SK-N-SH (cell line): ENCODE results near the gene BRIX1. TPM values are rescaled to one million over a fixed set of nuclear protein-coding genes. Genes with fewer than 3 reads are reported as not detected.

Experiments used
- CTCF ChIA-PET: fragments of 300-600, 350-600 bp; formaldehyde crosslinking; extraction: SDS; loops from one replicate; lab custom pipeline; 2021; lab: Yijun Ruan, JAX
- POLR2A ChIA-PET: fragments of 350-600 bp; sonication (Branson Sonifier 250); formaldehyde crosslinking; extraction: SDS; loops from one replicate; lab custom pipeline; 2020; ENCODE audit warnings: antibody characterized with exemption, inconsistent platforms; lab: Yijun Ruan, JAX
- DNase-seq: peaks from one replicate; pipeline ENCODE4 v3.0.0; 2012
- H2AFZ ChIP-seq: fragments of 200-600 bp; sonication (generic); 2 replicates; pipeline ENCODE4 v1.8.1; 2016; ENCODE audit warnings: antibody characterized with exemption, mild to moderate bottlenecking, low read depth
- H3F3A ChIP-seq: fragments of 200-600 bp; sonication (generic); replicated peaks from 2 replicates; pipeline ENCODE3; 2016; ENCODE audit warnings: antibody characterized with exemption, mild to moderate bottlenecking; ENCODE audit not compliant: insufficient read depth
- H3K27ac ChIP-seq, 2 experiments: fragments of 200-500 bp in 1 of 2; fragments of 200-600 bp in 1 of 2; sonication (Bioruptor generic) in 1 of 2; sonication (generic), shearing (Covaris generic) in 1 of 2; 2 replicates each; pipeline versions ENCODE4 v1.5.1 to v1.6.1; 2014 to 2016; ENCODE audit warnings: low read depth in 2 of 2, inconsistent platforms in 1 of 2, low read length in 1 of 2, mild to moderate bottlenecking in 1 of 2, mixed read lengths in 1 of 2
- H3K27me3 ChIP-seq: fragments of 200-600 bp; sonication (generic), shearing (Covaris generic); 2 replicates; pipeline ENCODE4 v1.6.1; 2016; ENCODE audit warnings: mixed run types; ENCODE audit not compliant: insufficient read depth
- H3K36me3 ChIP-seq, 2 experiments: fragments of 200-500 bp in 1 of 2; fragments of 200-600 bp in 1 of 2; sonication (Bioruptor generic) in 1 of 2; sonication (generic) in 1 of 2; replicated peaks in 1 of 2; 2 replicates each; pipeline versions ENCODE3 to v1.5.1; 2014 to 2016; ENCODE audit warnings: low read length in 1 of 2, mild to moderate bottlenecking in 1 of 2; ENCODE audit not compliant: insufficient read depth in 2 of 2, control insufficient read depth in 1 of 2
- H3K4me1 ChIP-seq, 2 experiments: fragments of 200-500 bp in 1 of 2; fragments of 200-600 bp in 1 of 2; sonication (Bioruptor generic) in 1 of 2; sonication (generic), shearing (Covaris generic) in 1 of 2; 2 replicates each; pipeline versions ENCODE4 v1.5.1 to v1.6.1; 2014 to 2016; ENCODE audit warnings: low read depth in 1 of 2, low read length in 1 of 2, mixed run types in 1 of 2; ENCODE audit not compliant: insufficient read depth in 2 of 2, control insufficient read depth in 1 of 2
- H3K4me2 ChIP-seq: fragments of 200-600 bp; sonication (generic), shearing (Covaris generic); 2 replicates; pipeline ENCODE4 v1.6.1; 2017; ENCODE audit warnings: mixed run types
- H3K4me3 ChIP-seq, 2 experiments: fragments of 200-500 bp in 1 of 2; fragments of 200-600 bp in 1 of 2; sonication (Bioruptor generic) in 1 of 2; sonication (generic), shearing (Covaris generic) in 1 of 2; 2 replicates each; pipeline versions ENCODE4 v1.5.1 to v1.8.1; 2014 to 2016; ENCODE audit warnings: low read depth in 2 of 2, inconsistent platforms in 1 of 2, low read length in 1 of 2, mild to moderate bottlenecking in 1 of 2, mixed read lengths in 1 of 2, moderate library complexity in 1 of 2
- H3K79me2 ChIP-seq: fragments of 200-600 bp; sonication (generic); 2 replicates; pipeline ENCODE4 v1.8.1; 2017; ENCODE audit warnings: mild to moderate bottlenecking; ENCODE audit not compliant: insufficient read depth
- H3K9ac ChIP-seq: fragments of 200-600 bp; sonication (generic); 2 replicates; pipeline ENCODE4 v1.6.1; 2017; ENCODE audit warnings: mixed run types
- H3K9me2 ChIP-seq: fragments of 200-600 bp; sonication (generic); 2 replicates; pipeline ENCODE4 v1.6.1; 2017; ENCODE audit warnings: mixed run types
- H3K9me3 ChIP-seq: fragments of 200-600 bp; sonication (generic); 2 replicates; pipeline ENCODE4 v1.6.1; 2017; ENCODE audit warnings: mixed run types, mild to moderate bottlenecking, moderate library complexity
- H4K20me1 ChIP-seq: fragments of 200-600 bp; sonication (generic); 2 replicates; pipeline ENCODE4 v1.6.1; 2017; ENCODE audit warnings: mild to moderate bottlenecking, mixed run types; ENCODE audit not compliant: insufficient read depth
- CHD2 ChIP-seq: fragments of 150-350 bp; IDR thresholded peaks from 2 replicates; pipeline ENCODE4 v1.6.1; 2018; ENCODE audit warnings: low read length; ENCODE audit not compliant: partially characterized antibody
- EP300 ChIP-seq, 2 experiments: IDR thresholded peaks; 2 replicates each; pipeline versions ENCODE4 v1.4.0 to v1.6.1; 2012; ENCODE audit warnings: borderline replicate concordance in 1 of 2, low read depth in 1 of 2, low read length in 1 of 2
- EZH2phosphoT487 ChIP-seq: fragments of 200-600 bp; sonication (generic); IDR thresholded peaks from 2 replicates; pipeline ENCODE4 v1.6.1; 2017; ENCODE audit warnings: low read depth, mixed run types, mild to moderate bottlenecking, antibody characterized with exemption, moderate library complexity, borderline replicate concordance
- MEF2A ChIP-seq: IDR thresholded peaks from 2 replicates; pipeline ENCODE4 v1.4.0; 2012; ENCODE audit warnings: low read depth, borderline replicate concordance
- NFIC ChIP-seq: IDR thresholded peaks from 2 replicates; pipeline ENCODE4 v1.4.0; 2012; ENCODE audit warnings: borderline replicate concordance
- RFX5 ChIP-seq: IDR thresholded peaks from 2 replicates; pipeline ENCODE4 v1.6.1; 2012; ENCODE audit warnings: mild to moderate bottlenecking, improper control_type of control experiment, low read length
- SMC3 ChIP-seq: IDR thresholded peaks from 2 replicates; pipeline ENCODE4 v1.6.1; 2012; ENCODE audit warnings: low read depth, low read length, improper control_type of control experiment
- WGBS: methylation state at CpG from one replicate; pipeline ENCODE4 v1.1.6; 2017; ENCODE audit warnings: low lambda C conversion rate; 5-methylcytosine and 5-hydroxymethylcytosine counted together
- polyA plus RNA-seq, 3 experiments: library from polyadenylated mRNA; depleted of rRNA; stranded (reverse); fragments of >200 nt; gene quantifications; 2 replicates each; pipeline ENCODE4 v1.2.3, GENCODE V29; 2012
- TF ChIP-seq, protein P1 (sequence below): IDR thresholded peaks from 2 replicates; pipeline ENCODE4 v1.4.0; 2012; ENCODE audit warnings: low read depth
- TF ChIP-seq, protein P2 (sequence below): IDR thresholded peaks from 2 replicates; pipeline ENCODE4 v1.4.0; 2012; ENCODE audit warnings: low read depth, borderline replicate concordance
- TF ChIP-seq, protein P3 (sequence below): fragments of 150-350 bp; IDR thresholded peaks from 2 replicates; pipeline ENCODE4 v1.6.1; 2016; ENCODE audit warnings: mild to moderate bottlenecking, low read depth, low read length

The BRIX1 gene
- polyA plus RNA-seq, 1 of the 3 experiments (the other 2 are of a cell fraction) = 18.4 TPM

DNA sequence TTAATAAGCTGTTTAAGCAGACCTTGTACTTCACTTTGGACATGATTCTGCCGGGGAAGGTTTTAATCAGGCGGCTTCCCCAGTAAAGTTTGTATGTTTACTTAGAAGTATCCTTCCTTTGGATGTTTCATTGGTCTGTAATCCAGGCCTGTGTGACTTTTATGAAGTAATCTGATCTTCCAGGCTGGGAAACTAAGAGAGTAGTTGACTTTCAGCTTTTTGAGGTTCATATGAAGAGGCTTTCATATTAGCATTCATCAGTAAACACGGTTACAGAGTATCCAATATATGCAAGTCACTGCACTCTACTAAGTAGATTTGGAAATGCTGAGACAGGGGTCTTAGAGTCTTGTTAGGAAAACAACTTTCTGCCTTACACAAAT, 14.9 kb downstream of the BRIX1 start:
- POLR2A ChIA-PET = interaction anchor here (2.4 kb wide), 1 partner anchor 15 kb away, joined by 32 read pairs; the partner anchor contains the start of genes BRIX1 and RAD1
- 11% methylated on average over 3 of the region's 3 CpGs for WGBS
- Histone ChIP-seq H3K9me2 (no peaks in the 10 kb centered on the region), H4K20me1 (no peaks in the 10 kb centered on the region), H3K79me2 (peaks cover 50% of the 10 kb centered on the region), H3K27me3 (no peaks in the 10 kb centered on the region), H3K27ac (peak overlapping the region; percentile 81 to 86), H3K4me1 (peaks cover 0 to 9% of the 10 kb centered on the region in 2 experiments; a peak in 3 of 4 replicates), H3F3A (peaks cover 23% of the 10 kb centered on the region), H3K4me3 (peak overlapping the region; percentile 93 to 94), H3K4me2 (peak overlapping the region; percentile 68), H2AFZ (peak overlapping the region; percentile 92), H3K36me3 (peaks cover 17 to 24% of the 10 kb centered on the region in 2 experiments), H3K9me3 (no peaks in the 10 kb centered on the region), H3K9ac (peak overlapping the region; percentile 72)
- DNase-seq = no peak
- TF ChIP-seq CHD2 = no peak
- CTCF ChIA-PET = interaction anchor here (0.6 to 1.0 kb wide), 5 partner anchors 8 to 32 kb away, joined by 3 to 6 read pairs (median 3); partner anchors contain the start of gene BRIX1

DNA sequence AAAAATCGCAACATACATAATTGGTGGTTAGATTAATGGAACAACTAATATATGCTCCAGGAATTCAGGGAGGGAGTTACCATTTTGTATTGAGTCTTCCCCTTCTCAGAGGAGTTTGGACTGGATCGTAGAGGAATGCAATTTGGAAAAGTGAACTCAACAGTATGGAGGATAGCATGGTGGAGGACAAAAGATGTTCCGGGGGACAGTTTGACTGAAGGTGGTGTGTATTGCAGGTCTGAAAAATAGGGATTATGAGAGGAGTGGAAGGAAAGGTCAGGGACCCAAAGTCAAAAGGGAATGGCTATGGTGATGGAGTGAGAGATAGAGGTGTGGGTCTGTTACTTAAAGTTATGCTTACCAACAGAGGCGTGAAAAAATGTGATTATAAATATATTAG, 15.4 kb downstream of the BRIX1 start:
- H4K20me1 ChIP-seq = no peaks in the 10 kb centered on the region
- peaks cover 50% of the 10 kb centered on the region for H3K79me2 ChIP-seq
- ChIA-PET POLR2A (interaction anchor here (2.4 kb wide), 1 partner anchor 15 kb away, joined by 32 read pairs; the partner anchor contains the start of genes BRIX1 and RAD1), CTCF (interaction anchor here (0.6 kb wide), 1 partner anchor 28 kb away, joined by 3 read pairs; no protein-coding TSS in a partner anchor)
- H3K9me3 ChIP-seq = no peaks in the 10 kb centered on the region
- H3F3A ChIP-seq = peaks cover 23% of the 10 kb centered on the region
- peak overlapping the region; percentile 68 for H3K4me2 ChIP-seq
- 86% methylated on average over 4 of the region's 4 CpGs for WGBS
- peak overlapping the region; percentile 92; the same call in 1 of the 2 replicates for H2AFZ ChIP-seq
- no peak for DNase-seq
- H3K36me3 ChIP-seq = peaks cover 16 to 24% of the 10 kb centered on the region in 2 experiments
- peaks cover 0 to 9% of the 10 kb centered on the region in 2 experiments; a peak in 3 of 4 replicates for H3K4me1 ChIP-seq
- H3K4me3 ChIP-seq = peak overlapping the region; percentile 93 to 94; a peak in 3 of 4 replicates
- peak overlapping the region; percentile 72 for H3K9ac ChIP-seq
- no peaks in the 10 kb centered on the region for H3K9me2 ChIP-seq
- no peak for TF ChIP-seq EZH2phosphoT487
- TF ChIP-seq MEF2A = no peak
- TF ChIP-seq EP300 (IDR thresholded peaks at IDR 0.05; ENCODE audit: borderline replicate concordance in 1 of 2, low read depth in 1 of 2, low read length in 1 of 2) = no peak
- peak overlapping the region; percentile 81 to 86; a peak in 3 of 4 replicates for H3K27ac ChIP-seq
- H3K27me3 ChIP-seq = no peaks in the 10 kb centered on the region

DNA sequence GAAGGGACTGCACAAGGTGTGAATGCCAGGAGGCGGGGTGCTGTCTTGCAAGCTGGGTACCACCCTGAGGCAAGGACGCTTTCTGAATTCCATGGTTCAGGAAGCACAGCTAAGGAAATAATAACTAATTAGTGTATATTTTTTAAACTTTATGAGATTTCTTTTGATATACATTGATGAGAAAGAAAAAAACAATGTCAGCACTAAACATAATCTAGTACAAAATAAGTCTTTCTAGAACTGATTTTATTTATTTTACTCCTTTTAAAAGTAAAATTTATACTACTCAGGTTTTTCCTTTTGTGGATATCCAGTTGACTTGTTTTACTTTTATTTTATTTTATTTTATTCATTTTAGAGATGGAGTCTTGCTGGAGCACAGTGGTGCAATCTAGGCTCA, 17.4 kb downstream of the BRIX1 start:
- DNase-seq = no peak
- ChIA-PET POLR2A (interaction anchor here (1.1 kb wide), 1 partner anchor 18 kb away, joined by 3 read pairs; the partner anchor contains the start of genes BRIX1 and RAD1), CTCF (interaction anchor here (1.7 kb wide), 1 partner anchor 25 kb away, joined by 5 read pairs; no protein-coding TSS in a partner anchor)
- H3K9me3 ChIP-seq = no peaks in the 10 kb centered on the region
- peaks cover 10% of the 10 kb centered on the region for H3F3A ChIP-seq
- H3K9ac ChIP-seq = no peak overlapping the region
- no peak overlapping the region for H2AFZ ChIP-seq
- peaks cover 15 to 31% of the 10 kb centered on the region in 2 experiments for H3K36me3 ChIP-seq
- peaks cover 50% of the 10 kb centered on the region for H3K79me2 ChIP-seq
- H3K9me2 ChIP-seq = no peaks in the 10 kb centered on the region
- WGBS = 92% methylated on average over 2 of the region's 2 CpGs
- H4K20me1 ChIP-seq = no peaks in the 10 kb centered on the region
- no peak overlapping the region for H3K4me3 ChIP-seq
- H3K4me1 ChIP-seq = peaks cover 0 to 9% of the 10 kb centered on the region in 2 experiments; a peak in 3 of 4 replicates
- no peaks in the 10 kb centered on the region for H3K27me3 ChIP-seq
- H3K4me2 ChIP-seq = no peak overlapping the region
- no peak overlapping the region for H3K27ac ChIP-seq
- TF ChIP-seq RFX5 (no peak), NFIC (no peak), SMC3 (no peak)
- TF ChIP-seq, protein P1, sequence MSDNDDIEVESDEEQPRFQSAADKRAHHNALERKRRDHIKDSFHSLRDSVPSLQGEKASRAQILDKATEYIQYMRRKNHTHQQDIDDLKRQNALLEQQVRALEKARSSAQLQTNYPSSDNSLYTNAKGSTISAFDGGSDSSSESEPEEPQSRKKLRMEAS = no peak
- TF ChIP-seq, protein P2, sequence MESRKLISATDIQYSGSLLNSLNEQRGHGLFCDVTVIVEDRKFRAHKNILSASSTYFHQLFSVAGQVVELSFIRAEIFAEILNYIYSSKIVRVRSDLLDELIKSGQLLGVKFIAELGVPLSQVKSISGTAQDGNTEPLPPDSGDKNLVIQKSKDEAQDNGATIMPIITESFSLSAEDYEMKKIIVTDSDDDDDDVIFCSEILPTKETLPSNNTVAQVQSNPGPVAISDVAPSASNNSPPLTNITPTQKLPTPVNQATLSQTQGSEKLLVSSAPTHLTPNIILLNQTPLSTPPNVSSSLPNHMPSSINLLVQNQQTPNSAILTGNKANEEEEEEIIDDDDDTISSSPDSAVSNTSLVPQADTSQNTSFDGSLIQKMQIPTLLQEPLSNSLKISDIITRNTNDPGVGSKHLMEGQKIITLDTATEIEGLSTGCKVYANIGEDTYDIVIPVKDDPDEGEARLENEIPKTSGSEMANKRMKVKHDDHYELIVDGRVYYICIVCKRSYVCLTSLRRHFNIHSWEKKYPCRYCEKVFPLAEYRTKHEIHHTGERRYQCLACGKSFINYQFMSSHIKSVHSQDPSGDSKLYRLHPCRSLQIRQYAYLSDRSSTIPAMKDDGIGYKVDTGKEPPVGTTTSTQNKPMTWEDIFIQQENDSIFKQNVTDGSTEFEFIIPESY = no peak
- TF ChIP-seq, protein P3, sequence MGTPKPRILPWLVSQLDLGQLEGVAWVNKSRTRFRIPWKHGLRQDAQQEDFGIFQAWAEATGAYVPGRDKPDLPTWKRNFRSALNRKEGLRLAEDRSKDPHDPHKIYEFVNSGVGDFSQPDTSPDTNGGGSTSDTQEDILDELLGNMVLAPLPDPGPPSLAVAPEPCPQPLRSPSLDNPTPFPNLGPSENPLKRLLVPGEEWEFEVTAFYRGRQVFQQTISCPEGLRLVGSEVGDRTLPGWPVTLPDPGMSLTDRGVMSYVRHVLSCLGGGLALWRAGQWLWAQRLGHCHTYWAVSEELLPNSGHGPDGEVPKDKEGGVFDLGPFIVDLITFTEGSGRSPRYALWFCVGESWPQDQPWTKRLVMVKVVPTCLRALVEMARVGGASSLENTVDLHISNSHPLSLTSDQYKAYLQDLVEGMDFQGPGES = no peak
